H1 (cell line): ENCODE data around the gene INPP4A. TPM values are rescaled to one million over a fixed set of nuclear protein-coding genes. Genes with fewer than 3 reads are reported as not detected.

Experiments
- CTCF ChIA-PET: fragments of 300-600 bp; sonication (Branson Sonifier 250); formaldehyde crosslinking; loops from one replicate; lab custom pipeline; 2021; ENCODE audit not compliant: partially characterized antibody; lab: Charles Lee
- POLR2A ChIA-PET: fragments of 300-600 bp; sonication (Branson Sonifier 250); formaldehyde crosslinking; loops from one replicate; lab custom pipeline; 2021; ENCODE audit warnings: inconsistent platforms; ENCODE audit not compliant: partially characterized antibody; lab: Charles Lee
- DNase-seq, 2 experiments: peaks; one replicate each; pipeline versions ENCODE4 v3.0.0 to v3.0.0-alpha.2; 2010 to 2022; ENCODE audit warnings: low spot score in 2 of 2, low read depth in 1 of 2, mixed read lengths in 1 of 2
- FAIRE-seq: peaks from 2 replicates; lab custom pipeline; 2011; peaks lifted over from hg19 to GRCh38; lab: Jason Lieb, UNC
- H2AFZ ChIP-seq: 2 replicates; pipeline ENCODE4 v1.8.1; 2012; ENCODE audit warnings: low read length, inconsistent platforms
- H2AK5ac ChIP-seq: 2 replicates; pipeline ENCODE4 v1.6.1; 2013; ENCODE audit warnings: low read depth, low read length
- H2BK120ac ChIP-seq: replicated peaks from 2 replicates; pipeline ENCODE3; 2013; ENCODE audit warnings: low read depth, low read length, inconsistent platforms
- H2BK12ac ChIP-seq: 2 replicates; pipeline ENCODE4 v1.6.1; 2013; ENCODE audit warnings: low read depth, low read length
- H2BK15ac ChIP-seq: 2 replicates; pipeline ENCODE4 v1.6.1; 2013; ENCODE audit warnings: low read length
- H2BK20ac ChIP-seq: 2 replicates; pipeline ENCODE4 v1.6.1; 2013; ENCODE audit warnings: low read length
- H2BK5ac ChIP-seq: 2 replicates; pipeline ENCODE4 v1.6.1; 2013; ENCODE audit warnings: low read depth, low read length
- H3K14ac ChIP-seq: 2 replicates; pipeline ENCODE4 v1.6.1; 2013; ENCODE audit warnings: inconsistent platforms; ENCODE audit not compliant: insufficient read length
- H3K18ac ChIP-seq: 2 replicates; pipeline ENCODE4 v1.6.1; 2013; ENCODE audit warnings: low read length; ENCODE audit errors: extremely low read depth
- H3K23ac ChIP-seq: 2 replicates; pipeline ENCODE4 v1.6.1; 2013; ENCODE audit warnings: inconsistent platforms; ENCODE audit not compliant: insufficient read length
- H3K23me2 ChIP-seq: 2 replicates; pipeline ENCODE4 v1.6.1; 2013; ENCODE audit warnings: low read depth, low read length
- H3K27ac ChIP-seq: 2 replicates; pipeline ENCODE4 v1.6.1; 2011; ENCODE audit warnings: low read depth, low read length, inconsistent platforms
- H3K27me3 ChIP-seq, 4 experiments: replicated peaks in 1 of 4; 1 replicate in 1 of 4; 2 replicates in 3 of 4; pipeline versions ENCODE4 v1.6.1 to v1.8.1; 2011 to 2013; ENCODE audit warnings: low read length in 3 of 4, mild to moderate bottlenecking in 3 of 4, inconsistent platforms in 2 of 4, mixed read lengths in 2 of 4, moderate library complexity in 1 of 4; ENCODE audit not compliant: control insufficient read depth in 3 of 4, insufficient read depth in 3 of 4; ENCODE audit errors: extremely low read depth in 1 of 4
- H3K36me3 ChIP-seq, 4 experiments: 2 replicates each; pipeline versions ENCODE4 v1.6.1 to v1.8.1; 2011 to 2013; ENCODE audit warnings: mild to moderate bottlenecking in 4 of 4, low read length in 3 of 4, moderate library complexity in 2 of 4, control low read depth in 1 of 4, inconsistent platforms in 1 of 4; ENCODE audit not compliant: insufficient read depth in 4 of 4, control insufficient read depth in 2 of 4
- H3K4ac ChIP-seq: replicated peaks from 2 replicates; pipeline ENCODE3; 2013; ENCODE audit warnings: low read length, low read depth, mixed read lengths, inconsistent platforms; ENCODE audit not compliant: insufficient read length
- H3K4me1 ChIP-seq, 4 experiments: replicated peaks in 1 of 4; 1 replicate in 1 of 4; 2 replicates in 3 of 4; pipeline versions ENCODE4 v1.6.1 to v1.8.1; 2011 to 2013; ENCODE audit warnings: low read length in 3 of 4, inconsistent platforms in 2 of 4, mixed read lengths in 1 of 4; ENCODE audit not compliant: insufficient read depth in 4 of 4, control insufficient read depth in 3 of 4
- H3K4me2 ChIP-seq, 2 experiments: 2 replicates each; pipeline versions ENCODE4 v1.6.1 to v1.8.1; 2011 to 2013; ENCODE audit warnings: low read depth in 2 of 2, low read length in 2 of 2, control low read depth in 1 of 2, inconsistent platforms in 1 of 2, mild to moderate bottlenecking in 1 of 2; ENCODE audit not compliant: insufficient read depth in 1 of 2
- H3K4me3 ChIP-seq, 4 experiments: fragments of 200-600, 300-600 bp in 1 of 4; sonication (generic), shearing (Covaris generic), sonication (Bioruptor Twin) in 1 of 4; 2 replicates each; pipeline versions ENCODE4 v1.5.1 to v1.8.1; 2011 to 2016; ENCODE audit warnings: low read length in 4 of 4, low read depth in 3 of 4, control low read depth in 2 of 4, inconsistent platforms in 2 of 4, mild to moderate bottlenecking in 2 of 4, mixed read lengths in 1 of 4, moderate library complexity in 1 of 4; ENCODE audit not compliant: insufficient read depth in 2 of 4; ENCODE audit errors: extremely low read depth in 1 of 4
- H3K56ac ChIP-seq: replicated peaks from 2 replicates; pipeline ENCODE3; 2013; ENCODE audit warnings: low read depth, mild to moderate bottlenecking, mixed read lengths, low read length, inconsistent platforms; ENCODE audit not compliant: insufficient read length
- H3K79me1 ChIP-seq: 2 replicates; pipeline ENCODE4 v1.6.1; 2013; ENCODE audit warnings: low read depth, low read length, control low read depth
- H3K79me2 ChIP-seq, 2 experiments: 2 replicates each; pipeline versions ENCODE4 v1.6.1 to v1.8.1; 2012 to 2013; ENCODE audit warnings: low read length in 2 of 2, mild to moderate bottlenecking in 2 of 2, inconsistent platforms in 1 of 2; ENCODE audit not compliant: insufficient read depth in 2 of 2, control insufficient read depth in 1 of 2
- H3K9ac ChIP-seq, 4 experiments: replicated peaks in 1 of 4; 1 replicate in 1 of 4; 2 replicates in 3 of 4; pipeline versions ENCODE4 v1.6.1 to v1.8.1; 2011 to 2013; ENCODE audit warnings: low read depth in 3 of 4, low read length in 3 of 4, control low read depth in 2 of 4, mild to moderate bottlenecking in 2 of 4, moderate library complexity in 2 of 4, inconsistent platforms in 1 of 4; ENCODE audit errors: extremely low read depth in 1 of 4
- H3K9me3 ChIP-seq, 2 experiments: 2 replicates each; pipeline versions ENCODE4 v1.6.1 to v1.8.1; 2012 to 2013; ENCODE audit warnings: mild to moderate bottlenecking in 2 of 2, moderate library complexity in 2 of 2, control low read depth in 1 of 2, inconsistent platforms in 1 of 2, low read depth in 1 of 2, low read length in 1 of 2, mixed read lengths in 1 of 2; ENCODE audit not compliant: insufficient read depth in 2 of 2
- H4K20me1 ChIP-seq, 2 experiments: replicated peaks in 1 of 2; 2 replicates each; pipeline versions ENCODE3 to v1.8.1; 2011 to 2013; ENCODE audit warnings: inconsistent platforms in 2 of 2, low read length in 2 of 2, mild to moderate bottlenecking in 1 of 2; ENCODE audit not compliant: insufficient read depth in 2 of 2, control insufficient read depth in 1 of 2
- H4K5ac ChIP-seq: 2 replicates; pipeline ENCODE4 v1.6.1; 2013; ENCODE audit warnings: low read length, low read depth, mixed read lengths, inconsistent platforms; ENCODE audit not compliant: insufficient read length
- H4K8ac ChIP-seq: 2 replicates; pipeline ENCODE4 v1.8.0; 2013; ENCODE audit warnings: mild to moderate bottlenecking, moderate library complexity, low read length, inconsistent platforms; ENCODE audit not compliant: insufficient read depth; ENCODE audit errors: extremely low read depth
- H4K91ac ChIP-seq: replicated peaks from 2 replicates; pipeline ENCODE3; 2013; ENCODE audit warnings: low read length, mixed read lengths, inconsistent platforms; ENCODE audit not compliant: insufficient read length
- CHD2 ChIP-seq: IDR thresholded peaks from 2 replicates; pipeline ENCODE4 v1.6.1; 2012; ENCODE audit warnings: low read length, improper control_type of control experiment
- EGR1 ChIP-seq: IDR thresholded peaks from 2 replicates; pipeline ENCODE4 v1.6.1; 2011; ENCODE audit warnings: low read depth, low read length, borderline replicate concordance
- PHF8 ChIP-seq: fragments of 200-600 bp; sonication (generic); conservative IDR thresholded peaks from 2 replicates; pipeline ENCODE4 v1.7.1; 2012; ENCODE audit warnings: low read depth, mild to moderate bottlenecking, inconsistent platforms, low read length, moderate library complexity
- SIRT6 ChIP-seq: IDR thresholded peaks from one replicate; pipeline ENCODE4 v1.7.1; 2012; ENCODE audit warnings: low read length, inconsistent platforms
- TAF1 ChIP-seq: IDR thresholded peaks from 2 replicates; pipeline ENCODE4 v1.6.1; 2011; ENCODE audit warnings: mild to moderate bottlenecking, low read depth, low read length
- TBP ChIP-seq: IDR thresholded peaks from 2 replicates; pipeline ENCODE4 v1.6.1; 2011; ENCODE audit warnings: low read depth, low read length, improper control_type of control experiment
- USF2 ChIP-seq: IDR thresholded peaks from 2 replicates; pipeline ENCODE4 v1.6.1; 2011; ENCODE audit warnings: low read length, improper control_type of control experiment
- ZNF274 ChIP-seq: IDR thresholded peaks from 2 replicates; pipeline ENCODE4 v1.7.0; 2012; ENCODE audit warnings: low read length, borderline replicate concordance; ENCODE audit errors: extremely low read depth
- WGBS, 2 experiments: shearing (Covaris generic) in 1 of 2; methylation state at CpG; one replicate each; pipeline versions ENCODE4 v1.1.6 to v1.1.7; 2013 to 2015; ENCODE audit warnings: low lambda C conversion rate in 2 of 2, mixed read lengths in 2 of 2, inconsistent platforms in 1 of 2, low coverage in 1 of 2, missing lambda C conversion rate in 1 of 2; ENCODE audit not compliant: insufficient replicate concordance in 2 of 2, insufficient coverage in 1 of 2, insufficient read length in 1 of 2; ENCODE audit errors: extremely low coverage in 1 of 2, missing lambda C conversion rate in 1 of 2; 5-methylcytosine and 5-hydroxymethylcytosine counted together
- polyA plus RNA-seq, 7 experiments: library from polyadenylated mRNA; depleted of rRNA in 3 of 7; stranded (reverse) in 5 of 7; unstranded in 2 of 7; fragments of >200 nt in 5 of 7; fragments of 200-250 nt in 2 of 7; gene quantifications; 1 replicate in 5 of 7; 2 replicates in 1 of 7; 4 replicates in 1 of 7; pipeline versions ENCODE4 v1.2.1 to v1.2.3, GENCODE V29; 2011 to 2013; ENCODE audit warnings: missing spikeins in 2 of 7, mixed read lengths in 2 of 7
- total RNA-seq: library from RNA; stranded (reverse); fragmentation: NEBNext Ultra II Directional; extraction: Animal tissue kit (Norgen Biotek cat#: 25700); gene quantifications from 2 replicates; pipeline ENCODE4 v1.2.1, GENCODE V29; 2021

INPP4A gene
- total and polyA plus RNA-seq, 2 of the 8 experiments (the other 6 are each of a cell fraction or from before 2014, with no cell fraction given), result 25.6 to 34.3 TPM

- ChIA-PET POLR2A (interaction anchor here (1.0 kb wide), 1 partner anchor 42 kb away, joined by 3 read pairs; no protein-coding TSS in a partner anchor), CTCF (interaction anchor here (1.0 to 5.2 kb wide), 8 partner anchors 10 to 157 kb away, joined by 3 to 30 read pairs (median 4); no protein-coding TSS in a partner anchor)
- no peak overlapping the region for H4K8ac ChIP-seq
- H3K4me3 ChIP-seq, result no peak overlapping the region
- no peak for FAIRE-seq
- no peak overlapping the region for H2AFZ ChIP-seq
- H3K23ac ChIP-seq, result no peak overlapping the region
- WGBS, 2 experiments, result 89% methylated on average over 11 of the region's 11 CpGs; no CpG with 5 or more reads in 1 of the 2 experiments
- 0 out of 2 replicates have a peak overlapping the region, but pooled peaks have one; percentile 29 for H2BK15ac ChIP-seq
- DNase-seq, result no peak
- peak overlapping the region; percentile 65; the same call in 1 of the 2 replicates for H3K18ac ChIP-seq
- TF ChIP-seq CHD2 (no peak), TAF1 (no peak), SIRT6 (no peak), EGR1 (no peak), USF2 (no peak), TBP (no peak), PHF8 (no peak), ZNF274 (no peak)
- H4K20me1 ChIP-seq, result peaks cover 4 to 19% of the 10 kb centered on the region in 2 experiments
- peaks cover 17 to 29% (median 19%) of the 10 kb centered on the region in 4 experiments for H3K4me1 ChIP-seq
- no peak overlapping the region for H2BK5ac ChIP-seq
- no peak overlapping the region for H2BK20ac ChIP-seq
- no peak overlapping the region for H2BK120ac ChIP-seq
- H2AK5ac ChIP-seq, result 0 out of 2 replicates have a peak overlapping the region, but pooled peaks have one; percentile 72
- no peak overlapping the region for H3K9ac ChIP-seq
- no peak overlapping the region for H3K4ac ChIP-seq
- H3K56ac ChIP-seq, result no peak overlapping the region
- no peaks in the 10 kb centered on the region for H3K36me3 ChIP-seq
- H3K79me1 ChIP-seq, result peaks cover 25% of the 10 kb centered on the region
- peaks cover 0 to 84% of the 10 kb centered on the region in 2 experiments; a peak in 3 of 4 replicates for H3K79me2 ChIP-seq
- H3K4me2 ChIP-seq, result no peak overlapping the region
- no peak overlapping the region for H4K5ac ChIP-seq
- H4K91ac ChIP-seq, result no peak overlapping the region
- H3K9me3 ChIP-seq, result no peaks in the 10 kb centered on the region
- no peak overlapping the region; the same call in 1 of the 2 replicates for H2BK12ac ChIP-seq
- no peaks in the 10 kb centered on the region for H3K27me3 ChIP-seq
- H3K27ac ChIP-seq, result no peak overlapping the region
- H3K23me2 ChIP-seq, result no peaks in the 10 kb centered on the region
- H3K14ac ChIP-seq, result no peak overlapping the region
Observed at GRCh38 chr2:98465456-98466226, 21.0 kb downstream of the INPP4A start.
